PC-9 (cell line): ENCODE data around the gene OPTN. TPM values are rescaled to one million over a fixed set of nuclear protein-coding genes. Genes with fewer than 3 reads are reported as not detected.

Experiments
- BruUV-seq: library from RNA; stranded (reverse); fragments of 400-500 nt; replicated peaks from 2 replicates; lab custom pipeline; 2021; lab: Mats Ljungman, UMichigan
- CTCF ChIA-PET: fragments of 300-600 bp; sonication (Branson Sonifier 250); formaldehyde crosslinking; loops from one replicate; lab custom pipeline; 2022; ENCODE audit warnings: antibody characterized with exemption; lab: Charles Lee
- POLR2A ChIA-PET: fragments of 300-600 bp; sonication (Branson Sonifier 250); formaldehyde crosslinking; loops from one replicate; lab custom pipeline; 2022; ENCODE audit warnings: antibody characterized with exemption; ENCODE audit not compliant: unreplicated experiment; lab: Charles Lee
- DNase-seq, 2 experiments: peaks; one replicate each; pipeline versions ENCODE4 v3.0.0 to v3.0.0-alpha.2; 2015 to 2022; ENCODE audit warnings: mixed read lengths in 1 of 2
- H2AFZ ChIP-seq: fragments of 200-600 bp; sonication (generic); 2 replicates; pipeline ENCODE4 v1.8.1; 2017; ENCODE audit warnings: antibody characterized with exemption
- H3F3A ChIP-seq: fragments of 200-600 bp; sonication (generic); 2 replicates; pipeline ENCODE4 v1.8.1; 2017; ENCODE audit warnings: antibody characterized with exemption, mild to moderate bottlenecking, low read depth; ENCODE audit not compliant: insufficient read depth
- H3K27ac ChIP-seq: fragments of 200-600 bp; sonication (generic); 2 replicates; pipeline ENCODE4 v1.6.1; 2016; ENCODE audit warnings: mixed run types
- H3K27me3 ChIP-seq: fragments of 200-600 bp; sonication (generic); 2 replicates; pipeline ENCODE4 v1.6.1; 2016; ENCODE audit warnings: low read depth, mixed run types; ENCODE audit not compliant: insufficient read depth
- H3K36me3 ChIP-seq: fragments of 200-600 bp; sonication (generic); 2 replicates; pipeline ENCODE4 v1.6.1; 2016; ENCODE audit warnings: low read depth, mixed run types
- H3K4me1 ChIP-seq: fragments of 200-600 bp; sonication (generic); replicated peaks from 2 replicates; pipeline ENCODE4 v1.6.1; 2016; ENCODE audit warnings: mixed run types; ENCODE audit not compliant: insufficient read depth
- H3K4me2 ChIP-seq: fragments of 200-600 bp; sonication (generic); 2 replicates; pipeline ENCODE4 v1.6.1; 2017; ENCODE audit warnings: mixed run types
- H3K4me3 ChIP-seq: fragments of 200-600 bp; sonication (generic); 2 replicates; pipeline ENCODE4 v1.6.1; 2016; ENCODE audit warnings: mixed run types
- H3K79me2 ChIP-seq: fragments of 200-600 bp; sonication (generic); 2 replicates; pipeline ENCODE4 v1.6.1; 2017; ENCODE audit warnings: low read depth, mixed run types
- H3K9me2 ChIP-seq: fragments of 200-600 bp; sonication (generic); 2 replicates; pipeline ENCODE4 v1.8.1; 2017; ENCODE audit warnings: mild to moderate bottlenecking; ENCODE audit not compliant: insufficient read depth
- H3K9me3 ChIP-seq: fragments of 200-600 bp; sonication (generic); 2 replicates; pipeline ENCODE4 v1.8.1; 2016; ENCODE audit warnings: low read depth; ENCODE audit not compliant: insufficient read depth
- H4K20me1 ChIP-seq: fragments of 200-600 bp; sonication (generic); 2 replicates; pipeline ENCODE4 v1.8.1; 2017; ENCODE audit not compliant: insufficient read depth
- EZH2 ChIP-seq: fragments of 200-600 bp; sonication (generic); IDR thresholded peaks from 2 replicates; pipeline ENCODE4 v1.8.0; 2017; ENCODE audit warnings: antibody characterized with exemption, low read depth
- intact Hi-C: fragments of 100-400 bp; cut with micrococcal nuclease; formaldehyde crosslinking; loops from one replicate; pipeline ENCODE4 v1.10.0; 2022; ENCODE audit not compliant: unreplicated experiment
- total RNA-seq: library from RNA; stranded (reverse); gene quantifications from 2 replicates; pipeline ENCODE4 v1.2.3, GENCODE V29; 2021
- TF ChIP-seq, protein P1 (sequence below): fragments of 200-600 bp; sonication (generic); conservative IDR thresholded peaks from 2 replicates; pipeline ENCODE4 v1.6.1; 2017; ENCODE audit warnings: mixed run types, antibody characterized with exemption, mild to moderate bottlenecking, moderate library complexity

Gene OPTN
- total RNA-seq, 1 experiment from 2014 or later = 26.6 TPM

- intact Hi-C loops = no loop called here
- DNase-seq = no peak
- TF ChIP-seq, protein P1, sequence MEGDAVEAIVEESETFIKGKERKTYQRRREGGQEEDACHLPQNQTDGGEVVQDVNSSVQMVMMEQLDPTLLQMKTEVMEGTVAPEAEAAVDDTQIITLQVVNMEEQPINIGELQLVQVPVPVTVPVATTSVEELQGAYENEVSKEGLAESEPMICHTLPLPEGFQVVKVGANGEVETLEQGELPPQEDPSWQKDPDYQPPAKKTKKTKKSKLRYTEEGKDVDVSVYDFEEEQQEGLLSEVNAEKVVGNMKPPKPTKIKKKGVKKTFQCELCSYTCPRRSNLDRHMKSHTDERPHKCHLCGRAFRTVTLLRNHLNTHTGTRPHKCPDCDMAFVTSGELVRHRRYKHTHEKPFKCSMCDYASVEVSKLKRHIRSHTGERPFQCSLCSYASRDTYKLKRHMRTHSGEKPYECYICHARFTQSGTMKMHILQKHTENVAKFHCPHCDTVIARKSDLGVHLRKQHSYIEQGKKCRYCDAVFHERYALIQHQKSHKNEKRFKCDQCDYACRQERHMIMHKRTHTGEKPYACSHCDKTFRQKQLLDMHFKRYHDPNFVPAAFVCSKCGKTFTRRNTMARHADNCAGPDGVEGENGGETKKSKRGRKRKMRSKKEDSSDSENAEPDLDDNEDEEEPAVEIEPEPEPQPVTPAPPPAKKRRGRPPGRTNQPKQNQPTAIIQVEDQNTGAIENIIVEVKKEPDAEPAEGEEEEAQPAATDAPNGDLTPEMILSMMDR = no peak
- no peak for TF ChIP-seq EZH2
- no peak overlapping the region for H3K27ac ChIP-seq
- CTCF ChIA-PET = no interaction called here
- no TSS peak for BruUV-seq
- H3K27me3 ChIP-seq = no peaks in the 10 kb centered on the region
- no peaks in the 10 kb centered on the region for H3K9me3 ChIP-seq
- no peak overlapping the region for H3K4me3 ChIP-seq
- no peak overlapping the region for H2AFZ ChIP-seq
- H3K4me2 ChIP-seq = no peak overlapping the region
- H3F3A ChIP-seq = no peaks in the 10 kb centered on the region
- H3K79me2 ChIP-seq = no peaks in the 10 kb centered on the region
- H3K4me1 ChIP-seq = no peaks in the 10 kb centered on the region
- no peaks in the 10 kb centered on the region for H3K9me2 ChIP-seq
- no peaks in the 10 kb centered on the region for H3K36me3 ChIP-seq
- H4K20me1 ChIP-seq = no peaks in the 10 kb centered on the region
- POLR2A ChIA-PET = no interaction called here
Observed at GRCh38 chr10:13104697-13105096, 4.7 kb downstream of the OPTN start.

DNA sequence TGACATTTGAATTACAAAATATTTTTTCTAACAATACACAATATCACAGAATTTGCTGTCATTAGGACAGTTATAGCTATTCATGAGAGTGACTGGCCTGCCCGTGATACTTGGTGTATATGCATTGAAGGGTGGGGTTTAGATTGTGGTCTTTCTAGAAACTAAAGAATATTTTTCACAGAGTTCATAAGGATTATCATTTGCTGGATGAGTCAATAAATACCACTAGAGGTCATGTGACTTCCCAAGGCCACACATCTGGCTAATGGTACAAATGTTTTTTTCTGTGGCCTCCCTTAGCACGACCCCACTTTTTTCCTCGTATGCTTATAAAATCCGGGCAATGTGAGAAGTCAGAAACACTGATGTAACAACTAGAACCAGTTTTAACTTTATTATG is 5.2 kb downstream of the OPTN start:
- no TSS peak for BruUV-seq
- no peaks in the 10 kb centered on the region for H3K27me3 ChIP-seq
- H3K36me3 ChIP-seq = no peaks in the 10 kb centered on the region
- TF ChIP-seq, protein P1 = no peak
- no peak for TF ChIP-seq EZH2
- DNase-seq = no peak
- no peak overlapping the region for H3K4me3 ChIP-seq
- H3K27ac ChIP-seq = no peak overlapping the region
- no peaks in the 10 kb centered on the region for H3K79me2 ChIP-seq
- POLR2A ChIA-PET = no interaction called here
- H2AFZ ChIP-seq = no peak overlapping the region
- no peaks in the 10 kb centered on the region for H3K4me1 ChIP-seq
- no peak overlapping the region for H3K4me2 ChIP-seq
- CTCF ChIA-PET = no interaction called here
- intact Hi-C loops = no loop called here
- no peaks in the 10 kb centered on the region for H4K20me1 ChIP-seq
- no peaks in the 10 kb centered on the region for H3K9me2 ChIP-seq
- no peaks in the 10 kb centered on the region for H3K9me3 ChIP-seq
- no peaks in the 10 kb centered on the region for H3F3A ChIP-seq

DNA sequence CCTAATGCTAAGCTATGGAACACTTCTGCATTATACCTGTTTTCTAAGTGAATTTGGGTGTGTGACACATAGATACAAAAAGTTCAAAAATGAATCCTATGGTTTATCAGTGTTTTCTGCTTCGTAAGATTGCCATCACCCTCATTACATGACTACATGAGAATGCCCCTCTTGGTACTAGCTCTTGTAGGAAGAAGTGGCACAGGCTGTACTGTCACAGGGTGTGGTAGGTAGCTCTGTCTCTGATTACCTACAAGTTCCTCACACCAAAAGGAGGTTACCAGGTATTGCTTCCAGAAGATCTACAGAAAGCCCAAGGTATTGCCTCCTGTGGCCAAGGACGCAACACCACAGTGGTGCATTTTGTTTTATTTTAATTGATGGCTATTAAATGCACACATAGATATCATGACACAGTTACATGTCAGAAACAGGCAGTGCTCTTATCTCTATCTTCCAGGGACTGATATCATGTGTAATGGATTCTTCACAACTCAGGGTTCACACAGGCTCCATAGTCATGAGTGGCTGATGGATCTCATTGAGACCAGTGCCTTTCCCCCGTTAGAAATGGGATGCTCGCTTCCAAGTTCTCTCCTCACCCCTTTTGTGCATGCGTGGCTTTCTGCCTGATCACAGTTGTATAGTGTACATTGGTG is 6.6 kb downstream of the OPTN start:
- no peaks in the 10 kb centered on the region for H3K27me3 ChIP-seq
- no peaks in the 10 kb centered on the region for H3K79me2 ChIP-seq
- BruUV-seq = no TSS peak
- intact Hi-C loops = no loop called here
- TF ChIP-seq, protein P1 = no peak
- no peak for TF ChIP-seq EZH2
- no peaks in the 10 kb centered on the region for H3K9me2 ChIP-seq
- ChIA-PET POLR2A (no interaction called here), CTCF (no interaction called here)
- H3K4me2 ChIP-seq = no peak overlapping the region
- no peaks in the 10 kb centered on the region for H3K9me3 ChIP-seq
- no peaks in the 10 kb centered on the region for H4K20me1 ChIP-seq
- no peaks in the 10 kb centered on the region for H3F3A ChIP-seq
- no peak overlapping the region for H3K27ac ChIP-seq
- H2AFZ ChIP-seq = no peak overlapping the region
- DNase-seq = no peak
- H3K4me3 ChIP-seq = no peak overlapping the region
- H3K4me1 ChIP-seq = no peaks in the 10 kb centered on the region
- no peaks in the 10 kb centered on the region for H3K36me3 ChIP-seq
